HG03457 (cell line): ENCODE measurements around the gene CRYL1.
"Not testable (repeated sequence)": the region's sequence is repeated elsewhere in the genome, so short reads cannot be mapped to it uniquely, and the experiment has no call there.

ENCODE experiments used
- ATAC-seq: cut with Tn5 transposase; IDR thresholded peaks from one replicate; pipeline ENCODE4 v1.9.1; 2021; ENCODE audit warnings: moderate number of reproducible peaks; ENCODE audit not compliant: unreplicated experiment

Gene CRYL1

GRCh38 chr13:20461481-20461859 lies 64.2 kb downstream of the CRYL1 start:
- ATAC-seq = no peak

- ATAC-seq = no peak
Measured at GRCh38 chr13:20460761-20461160, 64.9 kb downstream of the CRYL1 start.

GRCh38 chr13:20457670-20458069 lies 68.0 kb downstream of the CRYL1 start:
- ATAC-seq = no peak

- no peak for ATAC-seq
Measured at GRCh38 chr13:20456737-20457136, 68.9 kb downstream of the CRYL1 start.

GRCh38 chr13:20451397-20451796 lies 74.3 kb downstream of the CRYL1 start:
- ATAC-seq = no peak

- no peak for ATAC-seq
Measured at GRCh38 chr13:20448470-20448869, 77.2 kb downstream of the CRYL1 start.

GRCh38 chr13:20446900-20447299 lies 78.8 kb downstream of the CRYL1 start:
- ATAC-seq = no peak

GRCh38 chr13:20446405-20446804 lies 79.3 kb downstream of the CRYL1 start:
- ATAC-seq = no peak

GRCh38 chr13:20442798-20443381 lies 82.8 kb downstream of the CRYL1 start:
- ATAC-seq = no peak

GRCh38 chr13:20442375-20442774 lies 83.3 kb downstream of the CRYL1 start:
- ATAC-seq = no peak

- no peak for ATAC-seq
Measured at GRCh38 chr13:20441879-20442278, 83.8 kb downstream of the CRYL1 start.

- ATAC-seq = no peak
Measured at GRCh38 chr13:20441056-20441455, 84.6 kb downstream of the CRYL1 start.

GRCh38 chr13:20439261-20439660 lies 86.4 kb downstream of the CRYL1 start:
- no peak for ATAC-seq

GRCh38 chr13:20438801-20439200 lies 86.9 kb downstream of the CRYL1 start:
- no peak for ATAC-seq

- ATAC-seq = no peak
Measured at GRCh38 chr13:20436505-20436904, 89.2 kb downstream of the CRYL1 start.

- ATAC-seq = no peak
Measured at GRCh38 chr13:20435616-20436368, 89.9 kb downstream of the CRYL1 start.

- not testable (repeated sequence) for ATAC-seq
Measured at GRCh38 chr13:20434210-20434609, 91.4 kb downstream of the CRYL1 start.

GRCh38 chr13:20431687-20432384 lies 93.8 kb downstream of the CRYL1 start:
- ATAC-seq = no peak

- no peak for ATAC-seq
Measured at GRCh38 chr13:20431080-20431479, 94.6 kb downstream of the CRYL1 start.

GRCh38 chr13:20430296-20430695 lies 95.4 kb downstream of the CRYL1 start:
- no peak for ATAC-seq

GRCh38 chr13:20429682-20430081 lies 96.0 kb downstream of the CRYL1 start:
- no peak for ATAC-seq
